ENCODE results near the gene AMER2.
"Not testable (repeated sequence)": the region's sequence is repeated elsewhere in the genome, so short reads cannot be mapped to it uniquely, and the experiment has no call there.

Gene AMER2

DNA sequence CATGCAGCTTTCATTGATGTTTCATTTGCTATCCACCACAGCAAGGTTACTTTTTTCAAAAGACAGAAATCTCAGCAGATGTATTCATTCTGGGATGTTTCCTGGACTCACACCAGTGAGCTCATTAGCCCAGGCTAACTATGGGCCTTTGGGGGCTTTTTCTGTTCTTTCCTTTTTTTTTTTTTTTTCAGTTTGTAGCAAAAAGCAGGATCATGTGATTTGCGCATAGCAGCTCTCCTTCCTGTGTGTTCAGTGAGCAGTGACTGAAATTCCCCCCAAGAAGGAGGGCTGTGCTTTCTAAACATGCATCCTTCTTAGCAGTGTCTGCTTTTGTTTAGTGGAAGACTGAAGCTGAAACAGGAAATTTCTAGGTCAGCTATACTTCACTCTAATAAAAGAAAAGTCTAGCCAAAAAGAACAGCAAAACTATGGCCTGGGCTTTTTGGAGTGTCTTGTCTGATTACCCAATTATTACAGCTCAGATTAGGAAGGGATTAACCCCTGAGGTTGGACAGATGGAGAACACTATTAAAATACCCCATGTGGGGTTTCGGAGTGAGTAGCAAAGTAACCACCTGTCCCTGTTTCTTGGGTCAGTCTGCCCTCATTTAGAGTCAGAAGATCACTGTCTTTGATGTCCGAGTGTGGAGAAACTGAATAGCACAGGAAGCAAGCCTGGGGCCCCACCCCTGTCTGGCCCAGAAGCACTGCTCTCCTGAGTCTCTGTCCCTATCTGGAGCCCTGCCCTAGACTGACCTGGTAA lies 8.9 kb upstream of the AMER2 start:
- DNase-seq = no peak

DNA sequence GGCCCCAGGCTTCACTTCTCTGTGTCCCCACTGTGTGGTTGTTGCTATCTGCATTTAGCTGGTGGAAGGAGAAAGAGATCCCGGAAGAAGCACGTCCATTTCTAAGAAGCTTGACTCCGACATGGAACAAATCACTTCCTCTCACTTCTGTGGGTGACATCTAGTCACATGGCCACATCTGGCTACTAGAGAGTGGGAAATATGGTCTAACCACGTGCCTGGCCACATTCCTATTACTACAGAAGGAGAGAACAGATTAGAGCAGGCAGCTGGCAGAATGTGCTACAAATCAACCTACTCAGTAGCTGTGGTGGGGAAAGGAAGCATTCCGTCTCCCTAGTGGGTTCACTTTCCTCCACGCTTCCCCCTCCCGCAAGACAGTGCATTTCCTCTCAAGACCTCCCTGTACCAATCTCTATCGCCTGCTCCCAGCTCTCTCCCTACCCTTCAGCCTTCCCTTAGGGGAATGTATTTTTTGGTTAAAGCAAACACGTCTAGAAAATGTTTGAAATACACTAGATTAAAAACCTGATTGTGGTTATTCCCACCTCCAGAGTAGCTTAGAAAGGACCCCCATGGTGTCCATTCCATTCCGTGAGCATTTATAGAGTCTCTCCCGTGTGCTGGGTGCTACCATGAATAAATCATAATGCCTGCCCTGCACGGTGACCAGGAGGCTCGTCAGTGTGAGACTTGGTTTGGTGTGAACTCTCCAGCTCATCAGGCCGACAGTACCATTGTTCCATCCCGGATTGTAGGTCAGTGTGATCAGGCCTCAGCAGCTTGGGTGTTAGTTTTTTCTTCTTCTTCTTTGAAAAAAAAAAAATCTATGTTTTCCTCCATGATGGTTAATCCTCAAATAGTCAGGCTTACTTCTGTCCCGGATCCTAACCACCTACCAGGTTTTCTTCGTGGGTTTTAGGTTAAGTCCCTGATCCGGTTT lies 8.0 kb upstream of the AMER2 start:
- no peak for DNase-seq

DNA sequence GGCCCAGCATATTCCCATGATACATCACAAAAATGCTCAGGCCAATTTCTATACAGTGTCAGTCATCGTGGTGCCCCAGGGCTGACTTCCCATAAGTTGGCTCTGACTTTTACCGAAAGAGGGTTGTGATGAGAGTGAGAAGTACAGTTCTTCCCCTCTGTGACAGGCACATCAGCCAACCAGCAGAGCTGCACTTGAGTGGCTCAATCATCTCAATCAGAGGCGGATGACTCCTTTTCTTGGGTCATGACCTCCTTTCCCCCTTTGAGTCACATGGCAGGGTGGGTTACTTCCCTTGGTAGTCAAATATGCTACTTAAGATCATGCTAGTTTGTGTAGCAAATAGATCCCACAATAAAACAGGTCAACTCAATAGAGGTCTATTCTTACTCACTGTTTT lies 6.9 kb upstream of the AMER2 start:
- no peak for DNase-seq

DNA sequence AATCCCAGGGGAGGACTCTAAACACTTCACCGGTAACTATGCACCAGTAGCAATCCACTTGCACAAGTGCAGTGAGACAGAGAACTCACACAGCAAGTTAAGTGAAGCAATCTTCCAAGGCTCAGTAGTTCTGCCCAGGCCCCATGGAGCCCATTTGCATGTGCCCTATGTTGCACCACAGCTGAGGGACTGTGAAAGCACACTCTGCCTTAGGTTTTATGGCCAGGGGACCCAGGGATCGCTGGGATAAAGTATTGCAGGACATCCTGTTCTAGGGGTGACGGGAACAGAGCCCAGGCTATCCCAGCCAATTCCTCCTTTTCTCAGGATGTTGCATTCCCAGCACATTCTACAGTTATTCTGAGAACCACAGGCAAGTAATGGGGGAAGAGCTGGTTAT lies 6.0 kb upstream of the AMER2 start:
- DNase-seq = no peak

DNA sequence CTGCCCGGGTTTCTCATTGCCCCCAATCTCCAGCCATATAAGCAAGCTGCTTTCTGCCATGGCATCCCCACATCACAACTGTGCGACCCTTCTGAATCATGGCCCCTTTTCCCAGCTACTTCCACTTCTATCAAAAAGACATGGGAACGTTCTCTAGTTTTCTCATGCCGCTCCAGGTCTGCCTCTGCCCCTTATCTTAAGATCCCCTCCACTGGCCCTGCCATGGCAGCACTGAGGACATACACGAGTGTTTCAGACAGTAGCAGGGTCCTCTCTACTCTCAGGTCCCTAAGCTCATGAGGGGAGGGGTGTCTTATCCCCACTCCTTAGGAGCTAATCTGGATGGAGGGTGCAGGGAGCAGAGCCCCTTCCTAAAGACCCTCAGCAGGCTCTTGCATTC lies 5.5 kb upstream of the AMER2 start:
- DNase-seq = no peak

DNA sequence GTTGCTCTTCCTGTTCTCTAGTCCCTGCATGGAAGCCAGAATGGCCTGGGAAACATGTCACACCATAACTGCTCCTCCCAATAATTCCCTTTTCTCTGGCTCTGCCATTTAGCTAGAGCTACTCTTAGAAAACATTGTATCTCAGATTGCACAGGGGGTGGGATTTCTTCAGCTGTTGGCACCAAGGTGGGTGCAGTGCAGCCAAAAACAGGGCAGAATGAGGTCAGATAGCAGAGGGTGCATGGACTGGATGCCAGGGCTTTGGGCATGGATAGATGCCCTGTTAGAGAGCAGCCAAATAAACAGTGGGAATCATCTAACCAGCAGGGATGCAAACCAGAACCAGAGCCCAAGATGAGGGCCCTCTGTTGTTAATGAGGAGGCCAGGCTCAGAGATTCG lies 4.9 kb upstream of the AMER2 start:
- no peak for DNase-seq

GRCh38 chr13:25175431-25175830 lies 3.3 kb upstream of the AMER2 start:
- no peak for DNase-seq

GRCh38 chr13:25175026-25175425 lies 2.9 kb upstream of the AMER2 start:
- no peak for DNase-seq

GRCh38 chr13:25174304-25174703 lies 2.2 kb upstream of the AMER2 start:
- DNase-seq = no peak

DNA sequence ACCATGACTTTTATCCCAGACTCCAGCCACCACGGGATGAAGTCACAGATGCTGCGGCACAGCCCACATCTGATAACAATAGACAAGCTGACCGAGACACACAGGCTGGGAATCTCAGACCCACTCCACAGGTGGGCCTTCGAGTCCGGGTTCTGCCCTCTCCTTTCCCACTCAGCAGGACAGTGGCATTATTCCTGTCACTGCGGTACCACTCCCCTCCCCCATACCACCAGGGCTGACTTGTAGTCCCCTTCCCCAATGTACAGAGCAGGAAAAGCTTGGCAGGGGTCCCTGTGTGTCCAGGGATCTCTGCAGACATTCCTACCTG lies 179 bp upstream of the AMER2 start:
- DNase-seq = no peak

GRCh38 chr13:25171170-25171516 lies 945 bp downstream of the AMER2 start:
- DNase-seq = no peak

DNA sequence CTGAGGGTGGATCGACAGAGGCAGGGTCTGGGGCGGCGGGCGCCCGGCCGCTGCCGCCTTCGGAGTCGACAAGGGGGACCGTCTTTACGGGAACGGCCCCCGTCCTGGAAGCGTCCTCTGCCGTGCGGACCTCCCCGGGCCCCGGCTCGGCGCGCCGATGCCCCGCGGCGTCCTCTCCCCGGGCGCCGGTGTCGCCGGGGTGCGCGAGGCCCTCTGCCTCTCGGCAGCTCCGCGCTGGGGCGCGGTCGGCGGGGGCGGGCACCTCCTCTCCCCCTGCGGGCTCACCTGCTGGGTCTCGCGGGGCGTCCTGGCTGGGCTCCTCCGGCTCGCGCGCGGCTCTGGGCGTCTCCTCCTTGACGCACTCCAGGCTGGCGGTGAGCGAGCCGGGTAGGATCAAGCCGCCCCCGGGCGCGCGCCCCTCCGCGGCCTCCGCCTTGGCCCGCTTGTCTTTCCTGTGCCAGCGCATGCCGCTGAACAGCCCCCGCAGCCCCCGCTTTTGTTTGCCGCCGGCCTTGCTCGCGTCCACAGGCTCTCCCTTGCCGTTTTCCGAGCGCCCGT lies 1.5 kb downstream of the AMER2 start:
- DNase-seq = no peak

DNA sequence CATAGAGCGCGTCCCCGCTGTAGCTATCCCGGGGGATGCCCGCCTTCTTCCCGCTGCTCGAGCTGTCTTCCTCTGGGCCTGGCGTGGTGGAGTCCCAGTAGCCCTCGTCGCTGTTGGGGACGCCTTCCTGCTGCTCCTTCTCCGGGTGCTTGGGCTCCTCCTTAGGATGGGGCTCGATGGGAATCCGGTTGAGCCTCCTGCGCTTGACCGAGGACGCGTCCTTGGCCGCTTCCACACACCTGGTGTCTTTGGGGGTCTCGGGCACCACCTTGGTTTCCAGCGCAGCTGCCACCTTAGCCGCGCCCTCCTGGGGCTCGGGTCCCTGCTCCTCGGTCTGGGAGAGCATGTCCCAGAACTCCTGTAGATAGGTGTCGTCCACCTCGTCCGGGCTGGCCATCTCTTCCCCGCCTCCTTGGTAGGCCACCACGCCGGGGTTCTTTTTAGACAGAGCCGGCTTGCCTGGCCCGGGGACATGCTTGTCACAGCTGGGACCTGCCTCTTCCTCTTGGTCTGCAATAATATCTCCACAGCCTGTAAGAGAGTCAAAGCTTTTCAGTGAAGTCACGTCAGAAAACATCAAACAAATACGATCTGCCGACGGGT lies 2.0 kb downstream of the AMER2 start:
- no peak for DNase-seq

DNA sequence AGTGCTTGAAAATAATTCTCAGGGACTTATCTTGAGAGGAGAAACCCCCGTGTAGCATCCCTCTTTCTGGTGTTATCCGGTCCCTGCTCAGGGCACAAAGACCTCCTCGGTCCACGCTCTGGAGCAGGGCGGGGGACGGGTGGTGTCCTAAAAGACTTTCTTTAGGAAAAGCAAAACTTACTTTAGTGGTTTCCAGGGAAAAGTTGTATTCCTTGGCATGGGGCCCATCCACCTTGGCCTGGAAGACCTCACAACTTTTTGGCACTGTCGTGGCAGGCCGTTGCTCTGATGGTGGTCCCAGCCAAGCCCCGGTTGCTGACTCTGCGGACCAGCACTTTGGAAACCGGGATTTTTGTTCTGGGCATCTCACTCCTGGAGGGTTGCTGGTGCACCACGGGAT lies 2.7 kb downstream of the AMER2 start:
- no peak for DNase-seq

DNA sequence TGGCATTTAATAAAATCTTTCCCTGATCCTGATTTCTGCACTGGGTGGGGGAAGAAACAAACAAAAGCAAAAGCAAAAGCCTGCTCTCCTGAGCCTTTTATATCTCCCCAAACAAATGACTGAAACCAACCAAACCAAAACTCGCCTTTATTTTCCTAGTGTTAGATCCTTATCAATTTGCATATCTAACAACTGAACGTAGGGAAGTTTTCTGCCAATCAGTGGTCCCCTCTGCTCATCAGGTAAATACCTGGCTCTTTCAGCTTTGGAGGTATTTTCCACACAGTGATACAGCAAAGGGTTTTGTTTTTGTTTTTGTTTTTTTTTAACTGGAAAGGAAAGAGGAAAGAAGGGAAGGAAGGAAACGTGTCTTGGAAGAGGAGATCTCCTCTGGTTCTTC lies 3.3 kb downstream of the AMER2 start:
- DNase-seq = no peak

DNA sequence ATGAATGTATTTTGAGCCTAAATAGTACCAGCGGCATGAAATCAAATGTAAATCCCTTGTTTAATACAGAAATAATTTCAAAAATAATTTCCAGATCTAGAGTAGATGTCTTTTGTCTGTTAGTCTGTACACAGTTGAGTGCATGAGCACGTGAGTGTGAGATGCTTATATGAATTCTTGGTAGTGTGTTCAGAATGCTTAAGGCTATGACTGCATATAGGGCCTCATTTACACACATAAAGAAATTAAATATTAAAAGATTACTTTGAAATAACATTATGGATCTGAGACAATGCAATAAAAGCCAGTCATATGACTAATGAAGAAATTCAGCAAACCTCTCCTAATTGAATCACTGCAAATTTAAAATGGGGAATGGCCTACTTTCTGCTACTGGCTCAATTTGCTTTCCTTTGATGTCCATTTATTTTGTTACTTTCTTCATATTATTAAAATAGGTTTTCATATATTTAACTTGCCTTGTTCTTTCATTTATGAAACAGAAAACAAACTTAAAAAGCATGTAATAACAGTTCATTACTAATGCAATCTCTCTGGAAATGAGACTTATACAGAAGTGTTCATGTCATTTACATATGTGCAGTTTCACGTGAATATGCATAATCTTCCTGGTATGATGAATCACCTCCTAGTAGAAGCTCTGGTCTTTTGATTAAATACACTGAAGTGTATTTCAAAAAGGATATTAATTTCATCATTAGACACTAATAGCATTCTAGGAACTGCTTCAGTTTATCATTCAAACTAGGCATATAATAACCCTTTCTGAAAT lies 4.5 kb downstream of the AMER2 start:
- DNase-seq = no peak

DNA sequence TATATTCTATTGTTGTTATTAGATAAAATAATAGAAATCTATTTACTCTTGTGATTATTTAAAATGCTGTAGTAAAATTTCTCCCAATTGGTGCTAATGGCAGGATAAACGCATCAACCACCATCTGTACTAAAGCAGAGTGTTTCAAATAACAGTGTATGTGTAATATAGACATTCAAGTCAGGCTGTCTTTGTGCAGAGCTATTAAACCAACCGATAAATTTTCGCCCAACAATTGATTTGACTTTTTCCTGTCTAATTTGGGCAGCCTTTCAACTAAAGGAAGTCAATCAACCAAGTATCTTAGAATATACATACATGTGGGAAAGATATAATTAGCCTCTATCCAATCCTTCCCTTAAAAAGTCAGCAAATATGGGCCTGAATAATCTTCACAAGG lies 5.8 kb downstream of the AMER2 start:
- no peak for DNase-seq

- no peak for DNase-seq
Measured at GRCh38 chr13:25165663-25166062, 6.4 kb downstream of the AMER2 start.

- not testable (repeated sequence) for DNase-seq
Measured at GRCh38 chr13:25165163-25165562, 6.9 kb downstream of the AMER2 start.

DNA sequence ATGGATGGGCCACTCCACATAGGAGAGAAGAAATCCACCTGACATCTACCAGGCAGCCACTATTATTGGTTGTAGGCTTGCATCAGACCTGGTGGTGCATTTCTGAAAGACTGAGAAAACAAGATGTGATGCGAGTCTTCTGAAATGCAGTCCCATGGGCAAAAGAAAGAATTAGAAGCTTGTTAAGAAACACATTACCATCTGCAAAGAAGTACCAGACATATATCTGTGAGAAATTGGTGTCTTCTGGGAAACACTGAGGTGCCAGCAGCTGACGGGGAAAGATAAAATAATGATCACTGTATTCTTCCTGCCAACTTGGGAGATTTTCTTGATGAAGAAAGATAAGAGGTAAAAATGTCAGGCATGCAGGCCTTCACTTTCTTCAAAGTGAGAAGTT lies 14.4 kb downstream of the AMER2 start:
- no peak for DNase-seq

DNA sequence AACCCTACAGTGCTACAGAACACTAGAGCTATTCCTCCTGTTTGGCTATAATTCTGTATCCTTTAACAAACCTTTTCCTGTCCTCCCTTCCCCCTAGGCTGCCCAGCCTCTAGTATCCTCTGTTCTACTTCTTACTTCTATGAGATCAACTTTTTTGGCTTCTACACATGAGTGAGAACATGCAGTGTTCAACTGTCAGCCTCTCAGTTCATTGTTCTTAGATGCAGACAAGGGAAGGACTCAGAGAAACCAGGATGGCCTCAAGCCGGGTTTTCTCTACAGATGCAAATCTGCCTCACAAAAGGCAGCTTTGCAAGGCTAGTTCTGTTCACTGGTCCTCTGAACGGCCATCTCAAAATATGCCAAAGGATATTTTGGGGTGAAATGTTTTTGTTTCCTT lies 18.4 kb downstream of the AMER2 start:
- DNase-seq = no peak

DNA sequence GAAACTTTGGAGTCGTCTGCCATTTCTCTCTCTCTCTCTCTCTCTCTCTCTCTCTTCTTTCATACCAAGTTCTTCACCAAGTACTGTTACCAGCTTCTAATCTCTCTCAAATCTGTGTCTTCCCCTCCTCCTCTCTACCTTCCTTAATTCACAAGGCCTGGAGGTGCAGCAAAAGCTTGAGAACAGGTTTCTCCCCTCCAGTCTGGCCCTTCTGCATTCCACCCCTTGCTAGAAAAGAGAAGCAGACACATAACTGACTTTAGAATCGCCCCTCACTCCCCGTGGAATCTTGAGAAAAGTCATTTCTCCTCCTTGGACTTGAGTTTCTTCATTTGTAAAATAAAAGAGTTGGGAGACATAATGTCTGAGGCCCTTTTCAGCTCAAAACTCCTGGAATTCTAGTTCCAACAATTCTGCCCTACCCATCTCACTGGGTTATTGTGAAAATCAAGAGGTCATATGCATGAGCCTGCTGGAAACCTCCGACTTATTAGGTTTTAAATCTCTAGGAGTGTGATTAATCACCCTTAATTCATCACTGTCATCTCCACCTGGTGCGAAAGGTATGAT lies 20.4 kb downstream of the AMER2 start:
- DNase-seq = no peak

GRCh38 chr13:25149711-25150110 lies 22.4 kb downstream of the AMER2 start:
- DNase-seq = no peak

Data from NCI-H226 (cell line).